Retinal pigment epithelial cell (primary cell): ENCODE measurements around the gene RNF114.
"Not testable (repeated sequence)": the region's sequence is repeated elsewhere in the genome, so short reads cannot be mapped to it uniquely, and the experiment has no call there.

ENCODE experiments used
- DNase-seq: peaks from one replicate; pipeline ENCODE4 v3.0.0-alpha.2; 2010; ENCODE audit warnings: low read depth
- H3K4me3 ChIP-seq: 2 replicates; pipeline ENCODE4 v1.5.1; 2011; ENCODE audit warnings: mild to moderate bottlenecking, low read length, control low read depth, moderate library complexity
- CTCF ChIP-seq: conservative IDR thresholded peaks from 2 replicates; pipeline ENCODE4 v1.5.1; 2011; ENCODE audit warnings: low read depth, low read length, control low read depth, inconsistent platforms

RNF114 gene

GRCh38 chr20:49945701-49946477, 9.7 kb downstream of the RNF114 start:
- DNase-seq, result no peak
- TF ChIP-seq CTCF, result no peak

GRCh38 chr20:49948178-49948577, 12.0 kb downstream of the RNF114 start:
- DNase-seq, result no peak
- H3K4me3 ChIP-seq, result no peak overlapping the region
- no peak for TF ChIP-seq CTCF

More at GRCh38 chr20:49945701-49946477, 9.7 kb downstream of the RNF114 start:
- H3K4me3 ChIP-seq, result no peak overlapping the region

GRCh38 chr20:49948809-49949507, 12.8 kb downstream of the RNF114 start:
- no peak for DNase-seq
- H3K4me3 ChIP-seq, result no peak overlapping the region
- TF ChIP-seq CTCF, result no peak

GRCh38 chr20:49951151-49951550, 15.0 kb downstream of the RNF114 start:
- no peak overlapping the region for H3K4me3 ChIP-seq
- DNase-seq, result no peak
- TF ChIP-seq CTCF, result no peak

GRCh38 chr20:49955167-49955566, 19.0 kb downstream of the RNF114 start:
- no peak for TF ChIP-seq CTCF
- no peak for DNase-seq
- H3K4me3 ChIP-seq, result no peak overlapping the region

GRCh38 chr20:49955830-49956396, 19.7 kb downstream of the RNF114 start:
- not testable (repeated sequence) for DNase-seq, H3K4me3 ChIP-seq

- DNase-seq, result no peak
- no peak for TF ChIP-seq CTCF
- no peak overlapping the region for H3K4me3 ChIP-seq
These were observed 20.5 kb downstream of the RNF114 start for GRCh38 chr20:49956689-49957088.

GRCh38 chr20:49957089-49957938, 21.1 kb downstream of the RNF114 start:
- DNase-seq, result not testable (repeated sequence)

More at GRCh38 chr20:49957089-49957938, 21.1 kb downstream of the RNF114 start:
- not testable (repeated sequence) for H3K4me3 ChIP-seq
